Esophagus squamous epithelium (tissue), 5 donors: ENCODE measurements around the gene PAPOLA. TPM values are rescaled to one million over a fixed set of nuclear protein-coding genes. Genes with fewer than 3 reads are reported as not detected.

Experiments used
- DNase-seq: peaks from one replicate; lab custom pipeline; 2025; lab: John Stamatoyannopoulos, UW
- H3K27ac ChIP-seq, 4 donors: fragments of 200-600 bp; sonication (generic); one replicate each; pipeline ENCODE4 v1.5.1; 2016 to 2019; ENCODE audit warnings: mild to moderate bottlenecking in 1 of 4
- H3K27me3 ChIP-seq, 4 donors: fragments of 200-600 bp; sonication (generic); 1 replicate in 3 of 4; 2 replicates in 1 of 4; pipeline versions ENCODE4 v1.5.1 to v1.6.0; 2017 to 2021; ENCODE audit warnings: antibody characterized with exemption in 1 of 4
- H3K36me3 ChIP-seq, 3 donors: fragments of 200-600 bp; sonication (generic); one replicate each; pipeline ENCODE4 v1.5.1; 2016 to 2019
- H3K4me1 ChIP-seq, 3 donors: fragments of 200-600 bp; sonication (generic); one replicate each; pipeline ENCODE4 v1.5.1; 2017 to 2019
- H3K4me3 ChIP-seq, 4 donors: fragments of 200-600 bp; sonication (generic); 1 replicate in 3 of 4; 2 replicates in 1 of 4; pipeline ENCODE4 v1.5.1; 2016 to 2019; ENCODE audit warnings: mild to moderate bottlenecking in 2 of 4, moderate library complexity in 1 of 4
- H3K9me3 ChIP-seq, 3 donors: fragments of 200-600 bp; sonication (generic); one replicate each; pipeline ENCODE4 v1.5.1; 2016 to 2019
- CTCF ChIP-seq, 6 experiments: fragments of 450-650 bp in 4 of 6; fragments of 200-600 bp in 2 of 6; sonication (generic) in 2 of 6; IDR thresholded peaks; one replicate each; pipeline ENCODE4 v1.5.1; 2016 to 2019; ENCODE audit warnings: antibody characterized with exemption in 6 of 6, mild to moderate bottlenecking in 4 of 6, moderate library complexity in 4 of 6
- POLR2A ChIP-seq, 4 donors: fragments of 450-650 bp; IDR thresholded peaks; one replicate each; pipeline ENCODE4 v1.6.1; 2017; ENCODE audit warnings: antibody characterized with exemption in 4 of 4, mild to moderate bottlenecking in 4 of 4, moderate library complexity in 3 of 4
- WGBS, 2 donors: methylation state at CpG; one replicate each; pipeline ENCODE4 v1.1.5; 2018; 5-methylcytosine and 5-hydroxymethylcytosine counted together
- intact Hi-C: fragments of 100-400 bp; cut with DNase I; formaldehyde crosslinking; loops from one replicate; pipeline ENCODE4 v1.15.0; 2022
- total RNA-seq, 4 donors: library from RNA; depleted of rRNA; stranded (reverse); fragments of >200 nt; gene quantifications; one replicate each; pipeline ENCODE4 v1.1.0, GENCODE V29; 2016
- donor health status: DM: yes; HTN: yes; CAD: no.

PAPOLA gene
- total RNA-seq, 4 donors from 2014 or later: 66.7 to 152 (median 116) TPM

GRCh38 chr14:96584907-96585671 lies 82.9 kb downstream of the PAPOLA start:
- no peaks in the 10 kb centered on the region for H3K36me3 ChIP-seq
- H3K27me3 ChIP-seq: peaks cover 0 to 38% (median 0%) of the 10 kb centered on the region in 4 donors
- no peak for TF ChIP-seq POLR2A (IDR thresholded peaks at IDR 0.05)
- H3K27ac ChIP-seq: no peak overlapping the region
- peaks cover 0 to 12% (median 0%) of the 10 kb centered on the region in 3 donors for H3K4me1 ChIP-seq
- intact Hi-C loops: loop anchor here (5.0 kb wide), 1 partner anchor 152 kb away; no protein-coding TSS in a partner anchor
- H3K4me3 ChIP-seq: no peak overlapping the region
- no peaks in the 10 kb centered on the region for H3K9me3 ChIP-seq
- no peak for DNase-seq
- 76 to 82% methylated on average over 19 to 20 of the region's 20 CpGs for WGBS, 2 donors

DNA sequence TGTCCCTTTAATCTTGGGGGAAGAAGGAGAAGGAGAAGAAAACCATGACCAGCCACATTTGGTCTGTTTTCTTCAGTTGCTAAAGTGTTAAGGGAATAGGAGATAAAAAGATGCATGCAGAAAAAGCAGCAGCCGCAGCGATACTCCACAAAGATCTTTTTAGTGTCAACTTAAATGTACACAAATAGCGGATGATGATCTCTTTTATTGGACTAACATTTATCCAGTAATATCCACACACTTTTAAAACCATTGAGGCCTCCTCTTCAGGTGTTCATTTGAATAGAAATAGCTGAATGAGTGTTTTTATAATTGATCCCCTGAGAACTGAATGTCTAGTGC lies 83.5 kb downstream of the PAPOLA start:
- H3K27ac ChIP-seq: no peak overlapping the region
- H3K27me3 ChIP-seq: peaks cover 0 to 38% (median 0%) of the 10 kb centered on the region in 4 donors
- WGBS, 2 donors: 69 to 90% methylated on average over 3 of the region's 3 CpGs
- no peaks in the 10 kb centered on the region for H3K36me3 ChIP-seq
- no peak for DNase-seq
- H3K4me3 ChIP-seq: no peak overlapping the region
- no peaks in the 10 kb centered on the region for H3K9me3 ChIP-seq
- TF ChIP-seq POLR2A (IDR thresholded peaks at IDR 0.05) (no peak), CTCF (IDR thresholded peaks at IDR 0.05) (no peak)
- peaks cover 0 to 7% (median 0%) of the 10 kb centered on the region in 3 donors for H3K4me1 ChIP-seq
- intact Hi-C loops: loop anchor here (5.0 kb wide), 1 partner anchor 152 kb away; no protein-coding TSS in a partner anchor

DNA sequence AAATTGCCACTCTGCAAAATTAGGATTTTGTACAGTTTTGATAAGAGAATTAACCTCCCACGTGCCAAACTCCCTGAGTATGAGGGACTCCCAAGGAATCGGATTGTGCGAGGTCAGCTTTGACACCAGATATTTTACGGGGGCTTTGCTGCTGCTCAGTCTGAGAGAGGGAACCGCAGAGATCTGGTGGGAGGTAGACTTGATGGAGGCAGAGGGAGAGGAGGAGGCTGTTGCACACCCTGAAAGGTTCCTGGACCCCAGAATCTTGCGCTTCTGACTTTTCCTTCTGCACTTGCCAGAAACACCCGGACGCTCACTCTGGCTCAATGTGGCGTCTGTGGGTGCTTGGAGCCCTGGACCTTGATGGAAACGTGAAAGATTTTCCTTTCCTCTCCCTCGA lies 83.9 kb downstream of the PAPOLA start:
- no peak overlapping the region for H3K4me3 ChIP-seq
- no peaks in the 10 kb centered on the region for H3K9me3 ChIP-seq
- H3K4me1 ChIP-seq: peaks cover 0 to 2% (median 0%) of the 10 kb centered on the region in 3 donors
- peaks cover 0 to 38% (median 0%) of the 10 kb centered on the region in 4 donors for H3K27me3 ChIP-seq
- H3K27ac ChIP-seq: no peak overlapping the region
- TF ChIP-seq CTCF (IDR thresholded peaks at IDR 0.05): no peak
- no peak for TF ChIP-seq POLR2A (IDR thresholded peaks at IDR 0.05)
- no peaks in the 10 kb centered on the region for H3K36me3 ChIP-seq
- intact Hi-C loops: loop anchor here (5.0 kb wide), 1 partner anchor 151 kb away; no protein-coding TSS in a partner anchor
- no peak for DNase-seq
- WGBS, 2 donors: 75 to 81% methylated on average over 11 of the region's 11 CpGs

DNA sequence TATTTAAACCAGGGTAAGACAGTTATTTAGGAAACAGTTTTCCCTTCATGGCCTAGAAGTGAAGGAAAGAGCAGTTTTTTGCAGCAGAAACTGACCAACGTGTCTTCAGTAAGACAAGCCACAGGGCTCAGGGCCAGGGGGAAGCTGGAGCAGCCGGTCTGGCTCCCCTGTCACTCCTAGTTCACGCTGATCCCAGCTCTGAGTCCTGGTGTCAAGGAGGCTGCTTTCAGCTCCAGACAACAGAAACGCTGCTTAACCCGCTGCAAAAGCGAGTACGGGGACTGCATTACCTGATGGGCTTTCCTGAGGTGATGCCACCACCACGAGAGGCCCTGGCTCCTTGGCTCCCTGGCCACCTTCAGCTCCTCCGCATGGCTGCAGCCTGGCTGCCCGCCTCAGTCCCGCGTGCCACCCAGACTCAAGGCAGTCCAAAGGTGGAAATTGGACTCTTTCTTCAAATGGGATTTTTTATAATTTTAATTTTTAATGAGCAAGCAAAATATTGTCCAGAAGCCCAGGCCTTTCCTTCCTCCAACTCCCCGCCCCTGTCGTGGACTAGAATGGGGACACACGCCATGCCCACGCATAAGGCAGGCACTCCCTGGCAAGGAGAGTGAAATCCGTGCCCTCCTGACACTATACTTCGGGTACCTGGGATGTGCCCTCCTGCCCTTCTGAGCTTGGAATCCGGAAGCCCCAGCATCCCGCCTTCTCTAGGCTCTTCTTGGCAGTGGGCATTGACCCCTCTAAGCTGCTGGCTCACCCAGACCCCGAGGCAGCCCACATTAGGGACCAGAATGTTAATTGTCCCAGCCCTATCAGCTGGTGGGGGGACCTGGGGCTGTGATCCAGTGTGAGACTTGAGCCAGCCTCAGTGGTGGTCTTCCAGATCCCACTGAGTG lies 85.0 kb downstream of the PAPOLA start:
- Histone ChIP-seq H3K27ac (no peak overlapping the region), H3K4me1 (peaks cover under 1 to 2% (median under 1%) of the 10 kb centered on the region in 3 donors), H3K9me3 (no peaks in the 10 kb centered on the region), H3K36me3 (no peaks in the 10 kb centered on the region), H3K4me3 (no peak overlapping the region), H3K27me3 (peaks cover 0 to 44% (median 0%) of the 10 kb centered on the region in 4 donors)
- TF ChIP-seq CTCF (IDR thresholded peaks at IDR 0.05): no peak
- TF ChIP-seq POLR2A (IDR thresholded peaks at IDR 0.05): no peak
- no peak for DNase-seq
- 71 to 91% methylated on average over 11 to 12 of the region's 21 CpGs for WGBS, 2 donors
- intact Hi-C loops: loop anchor here (5.0 kb wide), 1 partner anchor 150 kb away; no protein-coding TSS in a partner anchor

GRCh38 chr14:96587823-96588385 lies 85.7 kb downstream of the PAPOLA start:
- Histone ChIP-seq H3K36me3 (no peaks in the 10 kb centered on the region), H3K4me1 (peaks cover 8 to 9% (median 8%) of the 10 kb centered on the region in 3 donors), H3K4me3 (no peak overlapping the region), H3K27ac (no peak overlapping the region), H3K27me3 (peaks cover 0 to 52% (median 0%) of the 10 kb centered on the region in 4 donors), H3K9me3 (no peaks in the 10 kb centered on the region)
- TF ChIP-seq POLR2A (IDR thresholded peaks at IDR 0.05) (no peak), CTCF (IDR thresholded peaks at IDR 0.05) (no peak)
- intact Hi-C loops: loop anchor here (5.0 kb wide), 1 partner anchor 149 kb away; no protein-coding TSS in a partner anchor
- 97 to 100% methylated on average over 2 to 3 of the region's 6 CpGs for WGBS, 2 donors
- DNase-seq: no peak
